Fibroblast of the aortic adventitia (primary cell): ENCODE data around the gene RANBP3. TPM values are rescaled to one million over a fixed set of nuclear protein-coding genes. Genes with fewer than 3 reads are reported as not detected.

Experiments
- DNase-seq: peaks from one replicate; pipeline ENCODE4 v3.0.0-alpha.2; 2010; ENCODE audit warnings: low read depth
- H3K4me3 ChIP-seq: 2 replicates; pipeline ENCODE4 v1.5.1; 2011; ENCODE audit warnings: low read depth, mild to moderate bottlenecking, control low read depth, low read length, moderate library complexity
- CTCF ChIP-seq: IDR thresholded peaks from 2 replicates; pipeline ENCODE4 v1.5.1; 2011; ENCODE audit warnings: mild to moderate bottlenecking, low read length, control low read depth, inconsistent platforms; ENCODE audit not compliant: insufficient read depth
- total RNA-seq: library from RNA; depleted of rRNA; stranded (reverse); fragments of >200 nt; gene quantifications from 2 replicates; pipeline ENCODE4 v1.2.3, GENCODE V29; 2012; ENCODE audit warnings: low replicate concordance

The RANBP3 gene
- total RNA-seq, 1 donor: 58.0 TPM

- DNase-seq: no peak
- no peak for TF ChIP-seq CTCF
- H3K4me3 ChIP-seq: no peak overlapping the region
Observed at GRCh38 chr19:5997371-5997770, 19.4 kb upstream of the RANBP3 start.

- no peak for DNase-seq
- TF ChIP-seq CTCF: no peak
Observed at GRCh38 chr19:5996623-5997320, 18.8 kb upstream of the RANBP3 start.

GRCh38 chr19:5996102-5996501 is 18.2 kb upstream of the RANBP3 start:
- TF ChIP-seq CTCF: no peak
- DNase-seq: no peak
- no peak overlapping the region for H3K4me3 ChIP-seq

More at GRCh38 chr19:5996623-5997320, 18.8 kb upstream of the RANBP3 start:
- no peak overlapping the region for H3K4me3 ChIP-seq

GRCh38 chr19:5995606-5996005 is 17.7 kb upstream of the RANBP3 start:
- no peak for TF ChIP-seq CTCF
- no peak overlapping the region for H3K4me3 ChIP-seq
- DNase-seq: no peak

- TF ChIP-seq CTCF: no peak
- no peak for DNase-seq
Observed at GRCh38 chr19:5994405-5995165, 16.6 kb upstream of the RANBP3 start.

GRCh38 chr19:5993648-5994358 is 15.9 kb upstream of the RANBP3 start:
- TF ChIP-seq CTCF: no peak
- no peak overlapping the region for H3K4me3 ChIP-seq
- DNase-seq: no peak

More at GRCh38 chr19:5994405-5995165, 16.6 kb upstream of the RANBP3 start:
- H3K4me3 ChIP-seq: no peak overlapping the region
